ENCODE data around the gene HS2ST1.
"Not testable (repeated sequence)": the region's sequence is repeated elsewhere in the genome, so short reads cannot be mapped to it uniquely, and the experiment has no call there.

DNA sequence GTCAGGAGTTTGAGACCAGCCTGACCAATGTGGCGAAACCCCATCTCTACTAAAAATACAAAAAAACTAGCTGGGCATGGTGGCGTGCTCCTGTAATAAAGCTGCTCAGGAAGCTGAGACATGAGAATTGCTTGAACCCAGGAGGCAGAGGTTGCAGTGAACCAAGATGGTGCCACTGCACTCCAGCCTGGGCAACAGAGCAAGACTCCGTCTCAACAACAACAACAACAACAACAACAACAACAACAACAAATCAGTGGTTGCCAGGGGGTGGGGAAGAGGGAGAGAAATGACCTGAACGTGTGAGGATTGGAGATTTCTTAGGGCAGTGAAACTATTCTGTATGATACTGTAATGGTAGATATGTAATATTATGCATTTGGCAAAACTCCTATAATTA lies 47.2 kb upstream of the HS2ST1 start:
- not testable (repeated sequence) for TF ChIP-seq CTCF, POLR2A (IDR thresholded peaks at IDR 0.05)
